GM19438 (cell line): ENCODE data around the gene NTN3.

Experiments used
- ATAC-seq: cut with Tn5 transposase; IDR thresholded peaks from one replicate; pipeline ENCODE4 v1.9.1; 2021; ENCODE audit warnings: low read depth; ENCODE audit not compliant: unreplicated experiment

Gene NTN3

GRCh38 chr16:2465653-2466415, 5.3 kb upstream of the NTN3 start:
- ATAC-seq: no peak

- ATAC-seq: no peak
Observed at GRCh38 chr16:2466667-2467527, 4.2 kb upstream of the NTN3 start.

GRCh38 chr16:2467528-2468232, 3.4 kb upstream of the NTN3 start:
- ATAC-seq: no peak

- no peak for ATAC-seq
Observed at GRCh38 chr16:2468233-2468724, 2.8 kb upstream of the NTN3 start.

- ATAC-seq: no peak
Observed at GRCh38 chr16:2468725-2469398, 2.2 kb upstream of the NTN3 start.

GRCh38 chr16:2469399-2470233, 1.5 kb upstream of the NTN3 start:
- no peak for ATAC-seq

GRCh38 chr16:2470234-2470601, 879 bp upstream of the NTN3 start:
- no peak for ATAC-seq

GRCh38 chr16:2470603-2471015, 488 bp upstream of the NTN3 start:
- no peak for ATAC-seq

- ATAC-seq: no peak
Observed at GRCh38 chr16:2471653-2472487, 773 bp downstream of the NTN3 start.

GRCh38 chr16:2472488-2472864, 1.4 kb downstream of the NTN3 start:
- ATAC-seq: no peak

- no peak for ATAC-seq
Observed at GRCh38 chr16:2472885-2473445, 1.9 kb downstream of the NTN3 start.

GRCh38 chr16:2473446-2473926, 2.4 kb downstream of the NTN3 start:
- no peak for ATAC-seq

- ATAC-seq: no peak
Observed at GRCh38 chr16:2473999-2474876, 3.1 kb downstream of the NTN3 start.

GRCh38 chr16:2474877-2475412, 3.8 kb downstream of the NTN3 start, which contains the start of gene TBC1D24:
TBC1D24 (plus strand) TSS chr16:2475127; CDS start chr16:2496149, 21,022 bp downstream.
- ATAC-seq: no peak

GRCh38 chr16:2475413-2476344, 4.6 kb downstream of the NTN3 start:
- ATAC-seq: no peak

- ATAC-seq: no peak
Observed at GRCh38 chr16:2476345-2476720, 5.2 kb downstream of the NTN3 start.
